GM19043 (cell line): ENCODE data around the gene WSB2.
"Not testable (repeated sequence)": the region's sequence is repeated elsewhere in the genome, so short reads cannot be mapped to it uniquely, and the experiment has no call there.

Source experiments
- ATAC-seq: cut with Tn5 transposase; IDR thresholded peaks from one replicate; pipeline ENCODE4 v1.9.1; 2021; ENCODE audit warnings: low read depth; ENCODE audit not compliant: unreplicated experiment

Gene WSB2

GRCh38 chr12:118010903-118011302 lies 50.1 kb downstream of the WSB2 start:
- no peak for ATAC-seq

GRCh38 chr12:117999806-118000205 lies 61.2 kb downstream of the WSB2 start:
- ATAC-seq = not testable (repeated sequence)

GRCh38 chr12:117998719-117999118 lies 62.3 kb downstream of the WSB2 start:
- no peak for ATAC-seq

GRCh38 chr12:117994551-117995438 lies 66.2 kb downstream of the WSB2 start:
- ATAC-seq = no peak

GRCh38 chr12:117986705-117987469 lies 74.1 kb downstream of the WSB2 start:
- ATAC-seq = no peak

- no peak for ATAC-seq
These were observed 75.8 kb downstream of the WSB2 start for GRCh38 chr12:117985182-117985581.
